Measurements from ENCODE around the gene MAGI1.

DNA sequence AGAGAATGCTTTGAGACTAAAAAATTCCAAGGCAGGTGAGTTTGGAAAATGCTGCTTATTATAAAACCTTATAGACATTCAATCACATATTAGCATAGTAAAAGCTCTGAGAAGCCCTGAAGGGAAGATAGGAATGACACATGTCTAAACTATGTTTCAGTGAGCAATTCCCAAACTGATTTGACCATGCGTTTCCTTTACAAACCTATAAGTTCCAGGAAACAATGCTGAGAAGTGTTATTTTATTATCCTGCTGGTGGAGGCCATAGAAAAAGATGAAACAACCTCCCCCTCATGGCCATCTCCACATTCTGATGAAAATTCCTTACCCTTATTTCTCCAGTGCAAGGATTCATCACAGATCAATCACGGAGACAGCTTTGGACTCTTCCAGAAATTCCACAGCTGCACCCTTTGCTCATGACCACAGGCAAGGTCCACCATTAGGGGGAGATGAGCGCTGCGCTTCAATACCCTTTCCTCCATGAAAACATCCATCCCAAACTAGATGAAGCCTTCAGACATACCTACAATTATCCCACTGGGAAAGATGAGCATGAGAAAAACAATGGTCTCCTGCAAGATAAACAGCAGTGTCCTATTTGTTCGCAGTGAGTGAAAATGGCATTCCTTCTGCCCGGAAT lies 372.1 kb downstream of the MAGI1 start:
- TF ChIP-seq, protein P1, sequence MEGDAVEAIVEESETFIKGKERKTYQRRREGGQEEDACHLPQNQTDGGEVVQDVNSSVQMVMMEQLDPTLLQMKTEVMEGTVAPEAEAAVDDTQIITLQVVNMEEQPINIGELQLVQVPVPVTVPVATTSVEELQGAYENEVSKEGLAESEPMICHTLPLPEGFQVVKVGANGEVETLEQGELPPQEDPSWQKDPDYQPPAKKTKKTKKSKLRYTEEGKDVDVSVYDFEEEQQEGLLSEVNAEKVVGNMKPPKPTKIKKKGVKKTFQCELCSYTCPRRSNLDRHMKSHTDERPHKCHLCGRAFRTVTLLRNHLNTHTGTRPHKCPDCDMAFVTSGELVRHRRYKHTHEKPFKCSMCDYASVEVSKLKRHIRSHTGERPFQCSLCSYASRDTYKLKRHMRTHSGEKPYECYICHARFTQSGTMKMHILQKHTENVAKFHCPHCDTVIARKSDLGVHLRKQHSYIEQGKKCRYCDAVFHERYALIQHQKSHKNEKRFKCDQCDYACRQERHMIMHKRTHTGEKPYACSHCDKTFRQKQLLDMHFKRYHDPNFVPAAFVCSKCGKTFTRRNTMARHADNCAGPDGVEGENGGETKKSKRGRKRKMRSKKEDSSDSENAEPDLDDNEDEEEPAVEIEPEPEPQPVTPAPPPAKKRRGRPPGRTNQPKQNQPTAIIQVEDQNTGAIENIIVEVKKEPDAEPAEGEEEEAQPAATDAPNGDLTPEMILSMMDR (IDR thresholded peaks at IDR 0.05) = no peak
- no peak for TF ChIP-seq POLR2A (IDR thresholded peaks at IDR 0.05)

Measured in lower leg skin (tissue), 3 donors.